DMS153 treated with DMSO at 0.1 percent for 48 hours (cell line): ENCODE data around the gene IRF4.

Experiments
- DNase-seq: peaks from one replicate; lab custom pipeline; 2025; ENCODE audit not compliant: unreplicated experiment; lab: John Stamatoyannopoulos, UW

IRF4 gene

DNA sequence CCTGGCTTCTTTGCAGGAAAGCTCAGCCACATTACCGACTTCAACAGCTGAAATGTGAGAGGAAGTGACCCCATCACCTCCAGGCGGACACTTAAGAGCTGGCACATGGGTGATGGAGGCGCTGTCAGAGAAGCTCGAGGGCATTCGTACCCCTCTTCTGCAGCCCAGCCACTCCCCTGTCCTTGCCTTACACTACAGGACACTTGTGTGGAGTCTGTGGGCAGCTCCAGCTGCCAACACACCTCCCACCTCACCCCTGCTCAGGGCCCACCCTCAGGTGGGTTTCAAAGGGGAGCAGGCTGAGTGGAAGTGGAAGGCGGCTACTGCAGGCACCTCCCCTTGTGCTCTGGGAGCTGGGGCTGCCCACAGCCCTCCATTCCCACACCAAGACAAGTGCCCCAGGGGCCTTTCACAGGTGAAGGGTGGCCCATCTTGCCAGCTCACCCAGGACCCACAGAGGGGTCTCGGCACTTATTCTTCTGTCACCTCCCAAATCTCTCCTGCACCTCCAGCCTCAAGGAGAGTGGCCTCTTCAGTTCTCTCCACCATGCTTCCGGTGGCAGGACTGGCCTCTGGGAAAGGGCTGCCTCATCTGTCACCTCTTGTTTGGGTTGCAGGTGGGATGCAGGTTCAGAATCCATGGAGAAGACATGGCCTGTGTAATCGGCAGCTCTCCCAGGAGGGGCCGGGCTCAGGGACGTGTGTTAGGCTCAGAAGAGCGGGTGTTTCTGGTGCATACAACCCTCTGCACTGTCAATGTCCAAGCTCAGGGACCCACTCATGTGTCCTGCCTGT lies 49.8 kb downstream of the IRF4 start:
- no peak for DNase-seq

DNA sequence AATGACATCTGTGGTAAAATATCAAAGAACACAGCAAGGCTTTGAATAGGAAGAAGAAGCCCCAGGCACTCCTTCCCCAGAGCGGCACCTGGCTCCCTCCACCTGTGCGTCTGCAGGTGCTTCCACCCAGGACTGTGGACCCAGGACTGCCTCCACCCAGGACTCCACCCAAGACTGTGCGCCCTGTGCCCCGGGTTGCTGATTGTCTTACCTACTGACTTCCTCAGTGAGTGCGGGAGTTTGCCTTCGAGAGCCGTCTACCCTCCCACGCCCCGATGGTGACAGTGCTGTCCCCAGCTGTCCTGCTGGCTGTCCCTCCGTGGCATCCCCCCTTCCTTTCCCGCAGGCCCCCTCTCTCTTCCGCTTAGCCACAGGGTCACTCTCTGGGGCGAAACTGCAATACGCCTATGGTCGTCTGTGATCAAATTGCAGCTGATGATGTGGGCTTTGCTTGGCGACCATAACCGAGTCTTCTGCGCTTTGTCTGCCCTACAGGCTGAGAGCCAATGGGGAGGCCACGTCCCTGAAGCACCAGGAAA lies 52.1 kb downstream of the IRF4 start:
- DNase-seq, result no peak

DNA sequence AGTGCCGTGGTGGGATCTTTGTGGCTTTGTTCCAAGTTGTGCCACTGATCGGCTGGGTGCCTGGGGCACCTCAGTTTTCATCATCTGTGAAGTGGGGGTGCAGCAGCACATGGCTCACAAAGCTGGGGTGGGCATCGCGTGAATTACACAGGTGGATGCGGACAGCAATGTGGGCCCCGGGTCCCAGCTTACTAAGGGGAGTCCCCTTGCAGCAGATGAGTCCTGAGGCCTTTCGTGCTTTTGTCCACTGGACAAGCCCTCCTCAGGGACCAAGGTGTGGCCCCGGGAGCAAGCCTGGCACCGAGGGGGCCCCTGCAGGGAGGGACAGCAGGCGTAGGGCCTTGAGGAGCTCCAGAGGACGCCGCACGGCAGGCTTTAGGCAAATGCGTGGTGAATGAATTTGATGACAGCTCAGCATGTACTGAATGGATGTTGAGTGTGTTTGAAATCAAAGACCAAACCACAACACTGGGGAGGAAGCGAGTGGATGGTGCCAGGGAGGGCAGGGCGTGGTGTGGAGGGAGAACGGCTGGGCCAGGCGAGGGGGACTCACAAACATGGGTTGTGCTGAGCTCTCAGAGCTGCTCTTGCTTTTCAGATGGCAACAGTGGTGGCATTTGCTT lies 53.2 kb downstream of the IRF4 start:
- no peak for DNase-seq

DNA sequence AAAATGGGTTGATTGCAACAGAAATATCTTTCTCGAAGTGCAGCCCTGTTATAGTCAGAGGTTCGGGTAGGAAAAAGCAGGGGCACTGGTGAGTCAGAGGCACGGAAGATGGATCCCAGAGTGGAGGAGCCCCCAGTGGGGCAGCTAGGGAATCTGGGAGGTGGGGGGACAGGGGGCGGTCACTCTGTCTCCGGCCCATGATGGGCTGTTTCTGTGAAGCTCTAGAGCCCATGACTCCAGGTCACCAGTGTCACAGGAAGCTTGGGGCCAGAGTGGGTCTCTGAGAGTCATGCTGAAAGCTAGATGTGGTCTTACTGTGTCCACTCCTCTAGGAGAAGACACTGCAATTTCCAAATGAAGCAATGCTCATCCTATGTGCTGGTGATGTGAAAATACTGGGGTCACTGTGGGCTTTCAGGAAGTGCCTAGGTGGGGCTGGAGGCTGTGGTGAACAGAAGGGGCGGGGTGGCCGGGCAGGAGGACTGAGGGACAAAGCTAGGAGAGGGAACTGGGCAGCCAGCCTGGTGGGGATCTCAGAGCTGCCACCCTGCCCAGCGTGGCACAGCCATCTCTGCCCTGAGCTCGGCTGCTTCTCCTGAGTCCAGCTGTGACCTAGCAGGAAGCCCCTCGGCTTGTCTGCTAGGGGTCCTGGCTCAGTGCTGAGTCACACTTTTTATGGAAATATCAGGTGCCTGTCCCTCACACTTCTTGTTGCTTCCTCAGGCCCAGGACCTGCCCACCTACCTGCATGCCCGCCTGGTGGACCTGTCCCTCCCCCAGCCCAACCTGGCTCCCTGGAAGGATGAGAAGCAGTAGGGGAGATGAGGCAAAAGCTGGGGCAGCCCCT lies 54.2 kb downstream of the IRF4 start:
- DNase-seq, result no peak

DNA sequence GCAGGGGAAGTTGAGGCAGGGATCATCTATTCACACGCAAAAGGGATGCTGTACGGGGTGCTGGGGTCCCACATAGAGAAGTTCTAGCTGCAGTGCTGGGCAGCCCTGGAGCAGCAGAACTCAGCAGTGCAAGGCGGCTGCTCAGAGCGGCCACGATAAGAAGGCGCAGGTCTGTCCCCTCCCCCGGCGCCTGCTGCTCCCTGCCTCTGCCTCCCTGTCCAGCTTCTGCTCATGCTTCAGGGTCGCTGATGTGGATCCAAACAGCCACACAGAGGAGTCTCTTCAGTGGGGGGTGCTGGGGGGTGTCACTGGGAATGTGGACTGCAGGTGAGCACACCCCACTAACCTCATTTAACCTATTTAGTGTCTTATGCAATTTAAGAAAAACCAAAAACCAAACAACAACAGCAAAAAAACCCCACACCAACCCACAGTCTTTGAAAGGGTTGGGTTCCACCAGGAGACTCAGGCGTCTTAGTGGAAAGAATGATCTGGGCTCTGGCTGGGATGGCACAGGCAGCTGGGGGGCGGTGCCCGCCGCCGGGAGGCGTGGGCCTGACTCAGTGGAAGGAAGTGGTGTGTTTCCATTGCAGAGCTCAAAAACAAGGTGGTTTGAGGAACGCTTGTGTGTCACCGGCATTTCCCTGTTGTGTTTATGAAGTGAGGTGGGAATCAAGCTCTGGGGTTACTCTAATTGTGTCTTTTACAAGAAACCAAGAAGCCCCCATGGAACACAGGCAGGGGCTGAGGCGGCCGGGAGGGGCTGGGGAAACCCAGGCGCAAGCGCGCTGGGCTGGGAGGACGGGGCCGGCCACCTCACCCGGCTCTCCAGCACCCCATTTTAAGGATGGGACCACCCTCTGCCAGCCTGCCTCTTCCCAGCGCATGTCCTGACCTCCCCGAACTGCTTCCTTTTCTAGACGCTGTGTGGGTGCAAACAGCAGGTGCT lies 55.1 kb downstream of the IRF4 start:
- no peak for DNase-seq

DNA sequence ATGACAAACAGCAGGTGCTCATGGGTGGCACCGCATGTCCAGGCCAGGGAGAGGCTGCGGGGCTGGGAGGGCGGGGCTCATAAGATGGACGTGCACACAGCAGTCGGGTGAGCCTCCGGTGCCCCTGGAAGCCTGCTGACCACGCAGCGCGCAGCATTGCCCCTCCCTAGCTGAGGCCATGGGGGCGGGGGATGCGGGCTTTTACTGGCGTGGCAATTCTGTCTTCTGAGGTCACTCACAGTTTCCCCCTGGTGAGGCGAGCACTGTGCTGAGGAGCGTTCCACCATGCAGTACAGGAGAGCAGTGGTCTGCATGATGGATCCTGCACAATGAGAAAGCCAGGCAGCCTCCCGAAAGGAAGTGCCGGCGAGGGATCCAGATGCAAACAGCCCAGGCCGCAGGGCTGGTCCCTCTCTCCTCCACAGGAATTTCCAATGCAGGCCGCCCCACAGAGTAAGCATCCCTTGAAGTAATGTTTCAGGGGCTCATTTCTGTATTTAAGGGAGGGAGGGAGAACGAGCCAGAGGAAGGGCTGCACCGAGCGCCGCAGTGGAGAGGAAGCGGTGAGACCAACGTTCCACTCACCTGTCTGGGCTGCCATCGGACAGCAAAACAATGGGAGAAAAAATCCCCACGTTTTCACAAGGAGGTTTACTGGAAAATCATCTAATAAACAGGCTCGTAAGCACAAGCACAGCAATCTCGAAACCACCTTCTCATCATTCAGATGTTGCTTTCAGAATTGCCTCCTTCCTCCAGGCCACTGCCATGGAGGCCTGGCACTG lies 56.0 kb downstream of the IRF4 start:
- DNase-seq, result no peak

DNA sequence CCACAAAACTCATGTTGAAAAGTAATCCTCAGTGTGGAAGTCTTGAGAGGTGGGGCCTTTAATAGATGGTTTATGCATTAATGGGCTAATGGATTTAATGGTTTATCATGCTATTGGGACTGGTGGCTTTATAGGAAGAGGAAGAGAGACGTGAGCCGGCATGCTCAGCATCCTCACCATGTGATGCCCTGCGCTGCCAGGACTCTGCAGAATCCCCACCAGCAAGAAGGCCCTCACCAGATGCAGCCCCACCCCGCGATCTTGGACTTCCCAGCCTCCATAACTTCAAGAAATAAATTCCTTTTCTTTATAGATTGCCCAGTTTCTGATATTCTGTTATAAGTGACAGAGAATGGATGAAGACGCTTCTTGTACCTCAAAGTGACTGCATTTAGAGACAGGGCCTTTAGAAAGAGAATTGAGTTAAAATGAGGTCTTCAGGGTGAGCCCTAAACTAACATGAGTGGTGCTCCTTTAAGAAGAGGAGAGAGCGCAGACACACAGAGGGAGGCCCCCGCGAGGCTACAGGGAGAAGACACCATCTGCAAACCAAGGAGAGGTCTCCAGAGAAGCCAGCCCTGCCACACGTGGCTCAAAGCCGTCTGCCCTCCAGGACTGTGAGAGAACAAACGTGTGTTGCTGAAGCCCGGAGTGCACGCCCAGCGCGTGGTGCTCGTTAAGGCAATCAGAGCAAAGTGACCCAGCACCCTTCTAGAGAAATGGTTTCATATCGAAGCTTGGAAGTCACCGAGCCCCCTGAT lies 56.9 kb downstream of the IRF4 start:
- no peak for DNase-seq

DNA sequence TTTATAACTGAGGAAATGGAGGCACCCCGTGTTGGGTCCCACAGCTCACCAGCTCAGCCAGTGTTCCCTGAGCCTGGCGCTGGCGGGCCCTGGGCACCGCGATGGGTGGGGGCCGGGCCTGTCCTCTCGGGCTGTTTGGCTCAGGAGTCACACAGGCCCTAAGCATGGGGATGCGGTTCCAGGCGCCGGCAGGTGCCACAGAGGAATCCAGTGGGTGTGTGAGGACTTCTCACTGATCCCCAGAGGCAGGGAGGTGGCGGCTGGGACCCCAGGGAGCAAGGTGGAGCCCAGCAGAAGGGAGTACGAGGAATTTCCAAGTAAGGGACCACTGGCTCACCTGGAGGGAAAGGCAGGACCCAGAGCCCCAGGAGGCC lies 57.5 kb downstream of the IRF4 start:
- DNase-seq, result no peak

DNA sequence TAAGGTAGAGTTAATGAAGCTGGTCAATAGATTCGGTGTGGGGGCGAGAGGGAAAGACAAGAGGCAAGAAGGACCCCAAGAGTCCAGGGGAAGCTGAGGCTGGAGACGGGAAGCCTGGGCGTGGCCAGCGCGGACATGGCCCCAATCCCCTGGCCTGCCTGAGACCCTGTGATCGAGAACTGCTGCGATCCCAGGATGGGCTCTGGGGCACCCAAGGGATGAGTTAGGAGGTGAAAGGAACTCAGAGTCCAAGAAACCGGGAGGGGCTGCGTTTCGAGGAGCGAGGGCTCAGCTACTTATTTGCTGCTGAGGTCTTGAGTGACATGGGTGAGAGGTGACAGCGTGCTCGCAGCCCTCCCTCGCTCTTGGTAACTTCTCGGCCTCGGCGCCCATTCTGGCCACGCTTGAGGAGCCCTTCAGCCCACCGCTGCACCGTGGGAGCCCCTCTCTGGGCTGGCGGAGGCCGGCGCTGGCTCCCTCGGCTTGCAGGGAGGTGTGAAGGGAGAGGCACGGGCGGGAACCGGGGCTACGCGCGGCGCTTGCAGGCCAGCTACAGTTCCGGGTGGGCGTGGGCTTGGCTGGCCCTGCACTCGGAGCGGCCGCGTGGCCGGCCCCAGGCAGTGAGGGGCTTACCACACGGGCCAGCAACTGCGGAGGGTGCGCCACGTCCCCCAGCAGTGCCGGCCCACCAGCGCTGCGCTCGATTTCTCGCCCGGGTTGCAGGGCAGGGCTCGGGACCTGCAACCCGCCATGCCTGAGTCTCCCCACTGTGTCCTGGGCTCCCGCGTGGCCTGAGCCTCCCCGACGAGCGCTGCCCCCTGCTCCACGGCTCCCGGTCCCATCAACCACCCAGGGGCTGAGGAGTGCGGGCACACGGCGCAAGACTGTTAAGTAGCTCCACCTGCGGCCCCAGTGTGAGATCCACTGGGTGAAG lies 58.2 kb downstream of the IRF4 start:
- no peak for DNase-seq

DNA sequence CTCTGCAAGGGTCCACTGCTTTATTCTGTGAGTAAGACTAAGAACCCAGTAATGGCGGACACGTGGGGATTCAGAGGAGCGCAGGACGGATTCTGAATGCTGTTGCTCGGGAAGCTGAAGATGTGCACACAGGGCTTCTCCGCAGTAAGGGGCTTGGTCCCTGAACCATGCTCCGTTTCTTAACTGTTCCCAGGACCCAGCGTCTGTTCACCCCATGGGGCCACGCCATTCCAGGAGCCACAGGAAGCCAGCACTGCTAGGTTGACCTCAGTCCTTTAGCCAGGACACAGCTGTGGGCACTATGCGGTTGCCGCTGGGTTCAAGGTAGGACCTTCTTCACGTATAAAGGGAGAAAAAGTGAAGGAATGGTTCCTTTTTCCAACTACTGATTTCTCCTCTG lies 59.8 kb downstream of the IRF4 start:
- DNase-seq, result no peak

DNA sequence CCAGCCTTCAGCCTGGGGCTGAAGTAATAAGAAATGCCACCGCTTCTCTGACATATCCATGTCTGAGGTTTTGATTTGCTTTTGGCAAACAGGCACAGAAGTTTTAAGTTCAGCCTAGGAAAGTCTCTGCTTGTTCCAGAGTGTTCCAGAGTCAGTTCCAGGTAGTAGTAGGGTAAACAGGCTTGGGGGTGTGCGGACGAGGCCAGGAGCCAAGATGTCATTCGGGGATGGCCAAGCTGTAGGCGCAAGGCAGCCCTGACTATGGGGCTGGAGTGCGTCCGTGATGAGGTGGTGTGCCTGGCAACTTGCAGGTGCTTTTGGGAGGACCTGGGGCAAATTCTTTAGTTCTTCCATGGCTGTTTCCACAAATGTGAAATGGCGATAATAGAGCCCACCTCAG lies 60.3 kb downstream of the IRF4 start:
- no peak for DNase-seq

DNA sequence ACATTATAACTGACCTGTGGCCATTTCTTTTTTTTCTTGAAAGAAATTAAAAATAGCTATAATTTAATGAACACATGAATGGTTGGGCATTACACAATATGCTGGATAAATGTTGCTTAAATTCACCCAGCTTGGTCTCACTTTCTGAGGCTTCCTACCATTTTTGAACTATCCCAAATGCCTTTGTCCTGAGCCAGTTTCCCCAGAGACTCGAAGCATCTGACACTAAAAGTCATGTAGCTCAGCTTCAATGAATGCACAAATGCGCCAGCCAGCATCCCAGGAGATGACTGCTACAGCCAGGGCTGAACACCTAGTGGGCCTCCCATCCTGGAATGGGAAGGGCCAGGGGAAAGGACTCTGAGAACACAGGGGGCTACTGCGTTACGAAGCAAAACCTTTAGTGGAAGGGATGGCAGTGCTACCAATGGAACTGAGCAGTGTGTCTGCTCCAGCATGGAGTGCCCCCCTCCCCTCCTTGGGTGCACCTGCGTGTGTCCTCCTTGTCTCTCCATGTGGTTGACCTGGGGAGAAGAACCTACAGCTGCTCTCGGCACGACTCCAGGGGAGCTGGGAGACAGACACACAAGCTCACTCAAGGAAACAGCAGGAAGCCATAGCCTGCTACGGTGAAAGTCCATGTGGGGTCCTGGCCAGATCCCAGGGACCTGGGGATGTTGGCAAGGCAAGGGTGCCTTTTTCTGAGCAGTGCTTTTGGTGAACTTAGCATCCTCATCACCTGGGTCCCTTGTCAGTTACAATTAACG lies 60.9 kb downstream of the IRF4 start:
- DNase-seq, result no peak

DNA sequence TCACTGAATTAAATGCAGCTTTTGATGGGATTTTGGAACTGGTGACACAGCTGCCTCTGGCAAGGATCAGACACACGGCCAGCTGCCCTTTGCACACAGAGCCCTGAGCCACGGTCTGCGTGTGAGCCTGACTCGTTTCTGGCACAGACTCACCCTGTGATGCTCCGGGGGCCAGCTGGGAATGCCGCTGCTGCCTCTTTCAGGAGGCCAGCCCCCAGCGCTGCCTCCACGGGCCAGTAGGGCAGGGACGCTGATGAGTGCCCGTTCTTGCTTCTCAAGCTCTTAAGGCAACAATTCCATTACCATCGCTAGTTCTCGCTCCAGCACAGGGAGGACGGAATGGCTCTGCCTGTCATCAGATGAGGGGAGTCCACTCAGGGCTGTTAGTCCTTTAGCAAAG lies 61.6 kb downstream of the IRF4 start:
- no peak for DNase-seq

DNA sequence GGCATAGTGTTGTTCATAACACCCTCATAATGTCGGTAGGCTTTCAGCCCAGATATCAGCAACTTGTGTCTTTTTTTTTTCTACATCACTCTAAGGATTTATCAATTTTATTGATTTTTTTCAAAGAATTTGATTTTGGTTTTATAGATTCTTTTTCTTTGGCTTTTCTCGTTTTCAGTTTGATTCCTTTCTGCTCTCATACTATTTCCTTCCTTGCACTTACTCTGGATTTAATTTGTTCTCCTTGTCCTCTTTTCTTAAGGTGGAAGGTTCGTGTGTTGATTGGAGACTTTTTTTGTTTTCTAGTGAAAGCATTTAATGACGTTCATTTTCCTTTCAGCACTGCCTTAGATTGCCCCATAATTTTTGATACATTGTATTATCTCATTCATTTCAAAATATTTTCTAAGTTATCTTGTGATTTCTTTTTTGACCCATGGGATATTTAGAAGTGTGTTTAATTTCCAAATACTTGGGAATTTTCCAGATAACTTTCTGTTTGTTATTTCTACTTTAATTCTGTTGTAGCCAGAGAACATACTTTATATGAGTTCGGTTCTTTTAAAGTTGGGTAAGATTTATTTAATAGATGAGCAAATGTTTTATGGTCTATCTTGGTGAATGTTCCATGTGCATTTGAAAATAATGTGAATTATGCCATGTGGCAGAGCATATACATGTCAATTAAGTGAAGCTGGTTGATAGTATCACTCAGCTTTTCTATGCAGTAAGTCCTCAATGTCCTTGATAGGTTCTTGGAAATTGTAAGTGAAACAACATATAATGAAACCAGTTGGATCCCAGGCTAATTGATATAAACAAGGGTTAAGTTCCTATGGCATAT lies 62.8 kb downstream of the IRF4 start:
- no peak for DNase-seq

DNA sequence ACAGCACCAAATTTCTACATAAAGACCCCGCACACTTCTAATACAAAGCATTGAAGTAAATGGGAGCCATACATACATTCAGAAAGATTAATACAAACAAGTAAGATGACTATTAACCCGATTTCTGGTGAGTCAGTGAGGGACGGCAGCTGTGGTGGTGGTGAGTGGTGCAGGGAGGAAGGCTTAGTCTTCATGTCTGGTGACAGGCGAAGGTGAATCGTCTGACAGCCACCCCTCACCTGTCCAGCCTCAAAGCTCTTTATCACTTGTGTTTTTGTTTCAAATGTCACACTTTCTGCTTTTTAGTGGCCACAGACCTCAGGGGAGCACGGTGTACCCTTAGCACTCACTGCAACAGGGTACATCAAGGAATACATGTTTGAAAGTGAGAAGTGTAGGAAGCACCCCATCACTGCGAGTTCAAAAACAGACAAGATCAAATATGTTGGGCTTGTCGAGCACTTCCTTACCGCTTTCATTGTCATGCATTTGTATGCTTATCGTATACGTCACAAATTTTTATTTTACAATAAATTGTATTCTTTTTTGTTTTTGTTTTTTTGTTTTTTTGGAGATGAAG lies 63.5 kb downstream of the IRF4 start:
- DNase-seq, result no peak

DNA sequence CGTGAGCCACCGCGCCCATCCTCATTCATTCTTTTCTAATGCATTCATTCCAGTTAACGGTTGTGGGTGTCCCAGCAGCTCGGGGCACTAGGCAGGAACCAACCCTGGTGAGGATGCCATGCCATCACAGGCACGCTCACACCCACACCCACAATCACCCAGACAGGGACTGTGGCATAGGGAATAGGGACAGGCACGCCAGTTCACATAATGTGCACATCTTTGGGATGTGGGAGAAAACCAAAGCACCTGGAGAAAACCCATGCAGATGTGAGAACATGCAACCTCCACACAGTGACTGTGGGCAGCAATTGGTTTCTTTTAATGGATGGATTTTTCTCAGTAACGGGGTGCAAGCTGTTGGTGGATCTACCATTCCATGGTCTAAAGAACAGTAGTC lies 64.3 kb downstream of the IRF4 start:
- no peak for DNase-seq
